ENCODE measurements around the gene EIF4H. TPM values are rescaled to one million over a fixed set of nuclear protein-coding genes. Genes with fewer than 3 reads are reported as not detected.

The EIF4H gene
- total and polyA plus RNA-seq, 2 of the 8 experiments (the other 6 are each of a cell fraction or from before 2014, with no cell fraction given) = 323 to 382 TPM

GRCh38 chr7:74191231-74191630 lies 17.1 kb downstream of the EIF4H start:
- Histone ChIP-seq H4K5ac (ENCODE audit: insufficient read length, low read depth, low read length) (no peak overlapping the region), H3K56ac (replicated peaks; ENCODE audit: insufficient read length, low read depth, low read length) (no peak overlapping the region), H2BK20ac (ENCODE audit: low read length) (no peak overlapping the region), H3K9ac (replicated peaks in 1 of 4; ENCODE audit: extremely low read depth in 1 of 4, low read depth in 3 of 4, low read length in 3 of 4) (no peak overlapping the region), H3K79me1 (ENCODE audit: low read depth, low read length) (peaks cover 16% of the 10 kb centered on the region), H2BK12ac (ENCODE audit: low read depth, low read length) (no peak overlapping the region), H3K14ac (ENCODE audit: insufficient read length) (no peak overlapping the region), H2BK15ac (ENCODE audit: low read length) (no peak overlapping the region), H3K4ac (replicated peaks; ENCODE audit: insufficient read length, low read depth, low read length) (no peak overlapping the region), H3K9me3 (ENCODE audit: insufficient read depth in 2 of 2, low read depth in 1 of 2, low read length in 1 of 2) (no peaks in the 10 kb centered on the region), H3K36me3 (ENCODE audit: control insufficient read depth in 2 of 4, insufficient read depth in 4 of 4, low read length in 3 of 4) (peaks cover 55 to 88% (median 72%) of the 10 kb centered on the region in 4 experiments), H3K27me3 (replicated peaks in 1 of 4; ENCODE audit: control insufficient read depth in 3 of 4, extremely low read depth in 1 of 4, insufficient read depth in 3 of 4, low read length in 3 of 4) (no peaks in the 10 kb centered on the region), H3K4me2 (ENCODE audit: insufficient read depth in 1 of 2, low read depth in 2 of 2, low read length in 2 of 2) (no peak overlapping the region), H4K91ac (replicated peaks; ENCODE audit: insufficient read length, low read length) (no peak overlapping the region), H3K4me3 (ENCODE audit: extremely low read depth in 1 of 4, insufficient read depth in 2 of 4, low read depth in 3 of 4, low read length in 4 of 4) (no peak overlapping the region), H2BK120ac (replicated peaks; ENCODE audit: low read depth, low read length) (no peak overlapping the region), H2AFZ (ENCODE audit: low read length) (no peak overlapping the region), H3K23me2 (ENCODE audit: low read depth, low read length) (no peaks in the 10 kb centered on the region), H3K23ac (ENCODE audit: insufficient read length) (no peak overlapping the region), H2AK5ac (ENCODE audit: low read depth, low read length) (no peak overlapping the region), H3K4me1 (replicated peaks in 1 of 4; ENCODE audit: control insufficient read depth in 3 of 4, insufficient read depth in 4 of 4, low read length in 3 of 4) (no peaks in the 10 kb centered on the region), H4K8ac (ENCODE audit: extremely low read depth, insufficient read depth, low read length) (no peak overlapping the region), H3K79me2 (ENCODE audit: control insufficient read depth in 1 of 2, insufficient read depth in 2 of 2, low read length in 2 of 2) (peaks cover 14 to 42% of the 10 kb centered on the region in 2 experiments), H3K27ac (ENCODE audit: low read depth, low read length) (no peak overlapping the region), H2BK5ac (ENCODE audit: low read depth, low read length) (no peak overlapping the region), H4K20me1 (replicated peaks in 1 of 2; ENCODE audit: control insufficient read depth in 1 of 2, insufficient read depth in 2 of 2, low read length in 2 of 2) (peaks cover 11 to 29% of the 10 kb centered on the region in 2 experiments), H3K18ac (ENCODE audit: extremely low read depth, low read length) (no peak overlapping the region)
- ChIA-PET CTCF (ENCODE audit: partially characterized antibody) (interaction anchor here (0.7 to 4.4 kb wide), 7 partner anchors 7 to 210 kb away, joined by 3 to 24 read pairs (median 5); no protein-coding TSS in a partner anchor), POLR2A (ENCODE audit: partially characterized antibody) (interaction anchor here (0.6 to 5.6 kb wide), 5 partner anchors 9 to 36 kb away, joined by 3 to 65 read pairs (median 8); partner anchors contain the start of gene EIF4H)
- no peak for TF ChIP-seq HDAC2 (IDR thresholded peaks at IDR 0.05; ENCODE audit: borderline replicate concordance in 1 of 2, low read depth in 2 of 2, low read length in 2 of 2)
- TF ChIP-seq NRF1 (IDR thresholded peaks at IDR 0.05; ENCODE audit: low read depth, low read length) = no peak
- TF ChIP-seq SAP30 (IDR thresholded peaks at IDR 0.05; ENCODE audit: insufficient read depth, insufficient replicate concordance, low read length) = no peak
- TF ChIP-seq YY1 (IDR thresholded peaks at IDR 0.05; ENCODE audit: low read depth, low read length) = no peak
- WGBS, 2 experiments (ENCODE audit: extremely low coverage in 1 of 2, insufficient coverage in 1 of 2, insufficient read length in 1 of 2, insufficient replicate concordance in 2 of 2, low coverage in 1 of 2, low lambda C conversion rate in 2 of 2, missing lambda C conversion rate in 1 of 2) = 92% methylated on average over 9 of the region's 9 CpGs; no CpG with 5 or more reads in 1 of the 2 experiments
- DNase-seq (ENCODE audit: low read depth in 1 of 2, low spot score in 2 of 2) = no peak
- no peak for FAIRE-seq

All from H1 (cell line).